ENCODE measurements around the gene GNE. TPM values are rescaled to one million over a fixed set of nuclear protein-coding genes. Genes with fewer than 3 reads are reported as not detected.
A peak's percentile ranks its signal among the peaks of the same experiment; 100 is the strongest.

GNE gene
- total RNA-seq, 1 experiment from 2014 or later, result 14.9 TPM

DNA sequence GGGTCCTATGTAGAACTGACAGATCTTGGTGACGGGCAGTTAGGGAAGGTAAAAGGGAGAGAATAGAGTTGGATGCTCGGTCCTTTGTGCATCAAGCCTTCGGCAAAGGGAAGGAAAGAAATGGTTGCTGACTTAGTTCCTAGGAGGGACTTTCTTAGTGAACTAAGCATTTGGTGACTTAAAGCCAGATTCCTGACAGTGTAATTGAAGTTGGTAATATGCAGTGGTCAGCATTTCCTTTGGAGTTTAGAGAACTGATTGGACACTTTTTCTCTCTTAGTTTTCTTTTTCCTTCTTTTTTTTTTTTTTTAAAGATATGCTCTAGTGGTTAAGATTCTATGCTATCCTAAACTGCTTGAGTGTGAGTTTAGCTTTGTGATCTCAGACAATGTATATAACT, 65.2 kb downstream of the GNE start:
- TF ChIP-seq, protein P1, sequence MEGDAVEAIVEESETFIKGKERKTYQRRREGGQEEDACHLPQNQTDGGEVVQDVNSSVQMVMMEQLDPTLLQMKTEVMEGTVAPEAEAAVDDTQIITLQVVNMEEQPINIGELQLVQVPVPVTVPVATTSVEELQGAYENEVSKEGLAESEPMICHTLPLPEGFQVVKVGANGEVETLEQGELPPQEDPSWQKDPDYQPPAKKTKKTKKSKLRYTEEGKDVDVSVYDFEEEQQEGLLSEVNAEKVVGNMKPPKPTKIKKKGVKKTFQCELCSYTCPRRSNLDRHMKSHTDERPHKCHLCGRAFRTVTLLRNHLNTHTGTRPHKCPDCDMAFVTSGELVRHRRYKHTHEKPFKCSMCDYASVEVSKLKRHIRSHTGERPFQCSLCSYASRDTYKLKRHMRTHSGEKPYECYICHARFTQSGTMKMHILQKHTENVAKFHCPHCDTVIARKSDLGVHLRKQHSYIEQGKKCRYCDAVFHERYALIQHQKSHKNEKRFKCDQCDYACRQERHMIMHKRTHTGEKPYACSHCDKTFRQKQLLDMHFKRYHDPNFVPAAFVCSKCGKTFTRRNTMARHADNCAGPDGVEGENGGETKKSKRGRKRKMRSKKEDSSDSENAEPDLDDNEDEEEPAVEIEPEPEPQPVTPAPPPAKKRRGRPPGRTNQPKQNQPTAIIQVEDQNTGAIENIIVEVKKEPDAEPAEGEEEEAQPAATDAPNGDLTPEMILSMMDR (IDR thresholded peaks at IDR 0.05; ENCODE audit: unreplicated experiment), result no peak
- intact Hi-C loops (cut with micrococcal nuclease), result no loop called here
- Mint-ChIP-seq H3K27me3 (ENCODE audit: insufficient read depth, unreplicated experiment) (no peaks in the 10 kb centered on the region), H3K4me3 (ENCODE audit: unreplicated experiment) (peak overlapping the region; percentile 83), H3K27ac (ENCODE audit: low read depth, unreplicated experiment) (peak overlapping the region; percentile 92), H3K9me3 (ENCODE audit: unreplicated experiment) (no peaks in the 10 kb centered on the region), H3K4me1 (ENCODE audit: insufficient read depth, unreplicated experiment) (peaks cover 35% of the 10 kb centered on the region), H3K36me3 (ENCODE audit: insufficient read depth, unreplicated experiment) (peaks cover 37% of the 10 kb centered on the region)
- BruUV-seq (replicated peaks), result no TSS peak
- DNase-seq (ENCODE audit: unreplicated experiment), result no peak
- ChIA-PET CTCF (interaction anchor here (0.5 to 1.4 kb wide), 6 partner anchors 11 to 1590 kb away, joined by 3 to 4 read pairs (median 4); no protein-coding TSS in a partner anchor), POLR2A (interaction anchor here (0.6 to 4.1 kb wide), 4 partner anchors 9 to 164 kb away, joined by 3 to 26 read pairs (median 4); no protein-coding TSS in a partner anchor)

DNA sequence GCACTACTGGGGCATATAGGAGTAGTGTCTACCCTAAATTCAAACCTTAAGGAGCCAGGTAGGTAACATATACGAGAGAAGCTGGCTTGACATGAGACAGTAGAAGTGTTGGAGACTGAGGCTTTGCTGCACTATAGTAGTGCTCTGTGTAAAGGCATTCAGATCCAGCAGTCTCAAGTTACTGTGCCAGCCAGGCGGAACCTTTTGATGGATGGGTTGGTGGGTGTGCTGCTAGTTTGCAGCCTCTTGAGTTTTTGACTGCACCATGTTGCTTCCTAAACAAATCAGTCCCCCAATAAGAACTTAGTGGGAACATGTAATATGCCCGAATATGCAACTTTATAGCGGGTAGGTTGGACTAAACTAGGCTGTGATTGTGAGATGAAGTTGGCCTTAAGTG, 66.1 kb downstream of the GNE start:
- Mint-ChIP-seq H3K27ac (ENCODE audit: low read depth, unreplicated experiment) (peak overlapping the region; percentile 92), H3K36me3 (ENCODE audit: insufficient read depth, unreplicated experiment) (peaks cover 29% of the 10 kb centered on the region), H3K4me3 (ENCODE audit: unreplicated experiment) (peak overlapping the region; percentile 83), H3K9me3 (ENCODE audit: unreplicated experiment) (no peaks in the 10 kb centered on the region), H3K27me3 (ENCODE audit: insufficient read depth, unreplicated experiment) (no peaks in the 10 kb centered on the region), H3K4me1 (ENCODE audit: insufficient read depth, unreplicated experiment) (peaks cover 35% of the 10 kb centered on the region)
- ChIA-PET CTCF (interaction anchor here (0.6 to 3.1 kb wide), 4 partner anchors 27 to 139 kb away, joined by 3 to 12 read pairs (median 4); no protein-coding TSS in a partner anchor), POLR2A (interaction anchor here (0.9 to 4.1 kb wide), 10 partner anchors 10 to 460 kb away, joined by 3 to 26 read pairs (median 6); partner anchors contain the start of genes CREB3, GNE and TLN1)
- DNase-seq (ENCODE audit: unreplicated experiment), result peak; percentile 38
- TF ChIP-seq, protein P1 (IDR thresholded peaks at IDR 0.05; ENCODE audit: unreplicated experiment), result no peak
- no TSS peak for BruUV-seq (replicated peaks)
- intact Hi-C loops (cut with micrococcal nuclease), result loop anchor here (1.0 kb wide), 1 partner anchor 137 kb away; no protein-coding TSS in a partner anchor

DNA sequence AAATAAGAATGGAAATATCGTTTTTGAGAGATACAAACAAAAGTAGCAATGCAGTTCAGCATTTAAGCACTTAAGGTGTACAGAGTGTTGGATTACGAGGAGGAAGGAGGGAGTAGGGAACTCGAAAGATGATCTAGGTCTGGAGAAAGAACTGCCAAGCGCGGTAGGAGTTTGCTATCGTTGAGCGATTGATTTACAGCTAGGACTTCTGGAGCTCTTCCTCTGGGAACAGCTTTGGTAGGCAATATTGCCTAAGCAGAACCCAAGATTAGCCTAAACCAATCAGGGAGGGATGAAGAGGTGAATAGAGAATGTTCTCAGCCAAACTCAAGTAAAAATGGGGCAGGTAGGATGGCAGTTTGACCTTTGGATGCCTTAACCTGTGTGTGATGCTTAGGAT, 66.6 kb downstream of the GNE start:
- CTCF ChIA-PET, result interaction anchor here (0.6 to 3.1 kb wide), 7 partner anchors 17 to 1248 kb away, joined by 3 to 12 read pairs (median 3); no protein-coding TSS in a partner anchor
- intact Hi-C loops (cut with micrococcal nuclease), result loop anchor here (1.0 kb wide), 1 partner anchor 138 kb away; no protein-coding TSS in a partner anchor
- peaks cover 35% of the 10 kb centered on the region for H3K4me1 Mint-ChIP-seq (ENCODE audit: insufficient read depth, unreplicated experiment)
- peaks cover 26% of the 10 kb centered on the region for H3K36me3 Mint-ChIP-seq (ENCODE audit: insufficient read depth, unreplicated experiment)
- TSS peak; percentile 46 for BruUV-seq (replicated peaks)
- peak overlapping the region; percentile 83 for H3K4me3 Mint-ChIP-seq (ENCODE audit: unreplicated experiment)
- TF ChIP-seq, protein P1 (IDR thresholded peaks at IDR 0.05; ENCODE audit: unreplicated experiment), result no peak
- DNase-seq (ENCODE audit: unreplicated experiment), result no peak
- H3K9me3 Mint-ChIP-seq (ENCODE audit: unreplicated experiment), result no peaks in the 10 kb centered on the region
- no peaks in the 10 kb centered on the region for H3K27me3 Mint-ChIP-seq (ENCODE audit: insufficient read depth, unreplicated experiment)
- POLR2A ChIA-PET, result interaction anchor here (0.6 to 4.1 kb wide), 23 partner anchors 10 to 1150 kb away, joined by 3 to 26 read pairs (median 5); partner anchors contain the start of genes CREB3, GNE, RNF38 and TLN1
- H3K27ac Mint-ChIP-seq (ENCODE audit: low read depth, unreplicated experiment), result peak overlapping the region; percentile 92

DNA sequence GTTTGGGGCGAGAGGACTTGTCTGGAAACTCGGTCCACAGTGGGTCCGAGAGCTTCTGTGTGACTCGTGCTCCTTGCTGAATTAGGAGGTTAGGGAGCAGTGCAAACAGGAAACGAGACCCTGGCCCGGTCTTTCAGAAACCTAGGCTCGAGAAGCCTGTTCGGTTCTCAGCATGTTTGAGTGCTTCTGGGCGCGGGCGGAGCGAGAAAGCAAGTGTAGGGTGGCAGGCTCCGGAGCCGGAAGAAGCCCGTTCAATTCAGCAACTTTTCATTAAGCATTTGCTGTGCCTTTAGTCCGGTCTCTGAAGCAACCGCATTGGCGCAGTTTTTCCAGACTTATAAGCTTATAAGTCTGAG, 67.0 kb downstream of the GNE start:
- no peaks in the 10 kb centered on the region for H3K27me3 Mint-ChIP-seq (ENCODE audit: insufficient read depth, unreplicated experiment)
- H3K4me3 Mint-ChIP-seq (ENCODE audit: unreplicated experiment), result peak overlapping the region; percentile 83
- TF ChIP-seq, protein P1 (IDR thresholded peaks at IDR 0.05; ENCODE audit: unreplicated experiment), result no peak
- intact Hi-C loops (cut with micrococcal nuclease), result no loop called here
- peaks cover 35% of the 10 kb centered on the region for H3K4me1 Mint-ChIP-seq (ENCODE audit: insufficient read depth, unreplicated experiment)
- BruUV-seq (replicated peaks), result no TSS peak
- POLR2A ChIA-PET, result interaction anchor here (0.6 to 4.1 kb wide), 30 partner anchors 11 to 1150 kb away, joined by 3 to 26 read pairs (median 4); partner anchors contain the start of genes CREB3, GNE, HRCT1 and RECK
- CTCF ChIA-PET, result interaction anchor here (0.6 to 3.1 kb wide), 17 partner anchors 10 to 1247 kb away, joined by 3 to 28 read pairs (median 3); partner anchors contain the start of gene CCIN
- H3K36me3 Mint-ChIP-seq (ENCODE audit: insufficient read depth, unreplicated experiment), result peaks cover 25% of the 10 kb centered on the region
- H3K27ac Mint-ChIP-seq (ENCODE audit: low read depth, unreplicated experiment), result peak overlapping the region; percentile 92
- H3K9me3 Mint-ChIP-seq (ENCODE audit: unreplicated experiment), result no peaks in the 10 kb centered on the region
- peak; percentile 25 for DNase-seq (ENCODE audit: unreplicated experiment)
